GM19438 (cell line): ENCODE data around the gene ERBIN.
"Not testable (repeated sequence)": the region's sequence is repeated elsewhere in the genome, so short reads cannot be mapped to it uniquely, and the experiment has no call there.

Source experiments
- ATAC-seq: cut with Tn5 transposase; IDR thresholded peaks from one replicate; pipeline ENCODE4 v1.9.1; 2021; ENCODE audit warnings: low read depth; ENCODE audit not compliant: unreplicated experiment

ERBIN gene

GRCh38 chr5:65952259-65952658, 25.9 kb downstream of the ERBIN start:
- no peak for ATAC-seq

- no peak for ATAC-seq
These were observed 27.8 kb downstream of the ERBIN start for GRCh38 chr5:65954200-65954599.

- no peak for ATAC-seq
These were observed 29.4 kb downstream of the ERBIN start for GRCh38 chr5:65955746-65956145.

GRCh38 chr5:65957703-65958102, 31.3 kb downstream of the ERBIN start:
- ATAC-seq, result not testable (repeated sequence)

- ATAC-seq, result peak; percentile 68
These were observed 35.3 kb downstream of the ERBIN start for GRCh38 chr5:65961633-65962032.

- no peak for ATAC-seq
These were observed 41.1 kb downstream of the ERBIN start for GRCh38 chr5:65967288-65968066.

- no peak for ATAC-seq
These were observed 43.4 kb downstream of the ERBIN start for GRCh38 chr5:65969539-65970393.

- ATAC-seq, result no peak
These were observed 44.3 kb downstream of the ERBIN start for GRCh38 chr5:65970481-65971367.

- ATAC-seq, result no peak
These were observed 45.3 kb downstream of the ERBIN start for GRCh38 chr5:65971643-65972042.

GRCh38 chr5:65972896-65973295, 46.5 kb downstream of the ERBIN start:
- not testable (repeated sequence) for ATAC-seq

- no peak for ATAC-seq
These were observed 51.9 kb downstream of the ERBIN start for GRCh38 chr5:65978251-65978650.

- ATAC-seq, result no peak
These were observed 55.2 kb downstream of the ERBIN start for GRCh38 chr5:65981548-65981947.

- ATAC-seq, result no peak
These were observed 55.7 kb downstream of the ERBIN start for GRCh38 chr5:65981969-65982619.

GRCh38 chr5:65982635-65983034, 56.3 kb downstream of the ERBIN start:
- ATAC-seq, result no peak

GRCh38 chr5:65984098-65984885, 57.9 kb downstream of the ERBIN start:
- no peak for ATAC-seq

- ATAC-seq, result no peak
These were observed 59.7 kb downstream of the ERBIN start for GRCh38 chr5:65986050-65986451.

- ATAC-seq, result no peak
These were observed 60.4 kb downstream of the ERBIN start for GRCh38 chr5:65986796-65987195.

GRCh38 chr5:65987982-65988381, 61.6 kb downstream of the ERBIN start:
- no peak for ATAC-seq

- no peak for ATAC-seq
These were observed 62.8 kb downstream of the ERBIN start for GRCh38 chr5:65989158-65989557.
